OCI-LY7 (cell line): ENCODE results near the gene CALHM2. TPM values are rescaled to one million over a fixed set of nuclear protein-coding genes. Genes with fewer than 3 reads are reported as not detected.

ENCODE experiments used
- BruUV-seq: library from RNA; stranded (reverse); fragments of 400-500 nt; replicated peaks from 2 replicates; lab custom pipeline; 2021; lab: Mats Ljungman, UMichigan
- CTCF ChIA-PET: fragments of 300-600 bp; sonication (Branson Sonifier 250); formaldehyde crosslinking; loops from one replicate; lab custom pipeline; 2022; ENCODE audit warnings: antibody characterized with exemption; ENCODE audit not compliant: unreplicated experiment; lab: Charles Lee
- POLR2A ChIA-PET: fragments of 300-600 bp; sonication (Branson Sonifier 250); formaldehyde crosslinking; loops from one replicate; lab custom pipeline; 2022; ENCODE audit warnings: antibody characterized with exemption; lab: Charles Lee
- DNase-seq: peaks from one replicate; pipeline ENCODE4 v3.0.0-alpha.2; 2015; ENCODE audit warnings: low spot score
- H2AFZ ChIP-seq: fragments of 200-600 bp; sonication (generic), shearing (Covaris generic); 2 replicates; pipeline ENCODE4 v1.6.1; 2014; ENCODE audit warnings: mild to moderate bottlenecking, antibody characterized with exemption, low read length, moderate library complexity
- H3K27ac ChIP-seq: fragments of 200-600 bp; sonication (generic); 2 replicates; pipeline ENCODE4 v1.5.1; 2014; ENCODE audit warnings: mixed run types, low read depth, mild to moderate bottlenecking, moderate library complexity, low read length, inconsistent platforms; ENCODE audit not compliant: poor library complexity, severe bottlenecking
- H3K36me3 ChIP-seq: fragments of 200-600 bp; sonication (generic); 2 replicates; pipeline ENCODE4 v1.6.1; 2014; ENCODE audit warnings: mild to moderate bottlenecking, antibody characterized with exemption, low read length, moderate library complexity, mixed read lengths; ENCODE audit not compliant: insufficient read depth
- H3K4me1 ChIP-seq: fragments of 200-600 bp; sonication (generic); 2 replicates; pipeline ENCODE4 v1.5.1; 2014; ENCODE audit warnings: mild to moderate bottlenecking, low read length; ENCODE audit not compliant: insufficient read depth, poor library complexity, severe bottlenecking
- H3K4me2 ChIP-seq: fragments of 200-600 bp; sonication (generic); 2 replicates; pipeline ENCODE4 v1.6.1; 2014; ENCODE audit warnings: mild to moderate bottlenecking, low read length
- H3K4me3 ChIP-seq: fragments of 200-600 bp; sonication (generic); 2 replicates; pipeline ENCODE4 v1.5.1; 2014; ENCODE audit warnings: mild to moderate bottlenecking, low read depth, low read length; ENCODE audit not compliant: poor library complexity, severe bottlenecking
- H3K79me2 ChIP-seq: fragments of 200-600 bp; sonication (generic); 2 replicates; pipeline ENCODE4 v1.6.1; 2016; ENCODE audit warnings: low read depth, mild to moderate bottlenecking, low read length, moderate library complexity, mixed read lengths; ENCODE audit not compliant: insufficient read depth
- H3K9me2 ChIP-seq: fragments of 200-600 bp; sonication (generic); 2 replicates; pipeline ENCODE4 v1.6.1; 2016; ENCODE audit warnings: mild to moderate bottlenecking, low read length, mixed read lengths; ENCODE audit not compliant: insufficient read depth
- H3K9me3 ChIP-seq: fragments of 200-600 bp; sonication (generic); 2 replicates; pipeline ENCODE4 v1.6.1; 2014; ENCODE audit warnings: mild to moderate bottlenecking, mixed run types, low read length, mixed read lengths
- H4K20me1 ChIP-seq: fragments of 200-600 bp; sonication (generic); 2 replicates; pipeline ENCODE4 v1.6.1; 2014; ENCODE audit warnings: mild to moderate bottlenecking, antibody characterized with exemption, low read length, moderate library complexity, mixed read lengths; ENCODE audit not compliant: insufficient read depth
- EZH2phosphoT487 ChIP-seq: fragments of 200-600 bp; sonication (generic); IDR thresholded peaks from 2 replicates; pipeline ENCODE4 v1.6.1; 2018; ENCODE audit warnings: low read depth, borderline replicate concordance, mild to moderate bottlenecking, mixed run types, antibody characterized with exemption, low read length, moderate library complexity, mixed read lengths
- intact Hi-C: fragments of 100-400 bp; cut with micrococcal nuclease; formaldehyde crosslinking; loops from one replicate; pipeline ENCODE4 v1.10.0; 2022; ENCODE audit not compliant: unreplicated experiment
- total RNA-seq, 2 experiments: library from RNA; depleted of rRNA in 1 of 2; stranded (reverse); fragments of >200 nt in 1 of 2; shearing (Covaris generic) in 1 of 2; gene quantifications; 2 replicates each; pipeline ENCODE4 v1.2.3, GENCODE V29; 2014 to 2022
- TF ChIP-seq, protein P1 (sequence below): fragments of 200-600 bp; sonication (generic); conservative IDR thresholded peaks from 2 replicates; pipeline ENCODE4 v1.5.1; 2014; ENCODE audit warnings: mild to moderate bottlenecking, antibody characterized with exemption, low read length, moderate library complexity, mixed read lengths

Gene CALHM2
- total RNA-seq, 2 experiments from 2014 or later: not detected

DNA sequence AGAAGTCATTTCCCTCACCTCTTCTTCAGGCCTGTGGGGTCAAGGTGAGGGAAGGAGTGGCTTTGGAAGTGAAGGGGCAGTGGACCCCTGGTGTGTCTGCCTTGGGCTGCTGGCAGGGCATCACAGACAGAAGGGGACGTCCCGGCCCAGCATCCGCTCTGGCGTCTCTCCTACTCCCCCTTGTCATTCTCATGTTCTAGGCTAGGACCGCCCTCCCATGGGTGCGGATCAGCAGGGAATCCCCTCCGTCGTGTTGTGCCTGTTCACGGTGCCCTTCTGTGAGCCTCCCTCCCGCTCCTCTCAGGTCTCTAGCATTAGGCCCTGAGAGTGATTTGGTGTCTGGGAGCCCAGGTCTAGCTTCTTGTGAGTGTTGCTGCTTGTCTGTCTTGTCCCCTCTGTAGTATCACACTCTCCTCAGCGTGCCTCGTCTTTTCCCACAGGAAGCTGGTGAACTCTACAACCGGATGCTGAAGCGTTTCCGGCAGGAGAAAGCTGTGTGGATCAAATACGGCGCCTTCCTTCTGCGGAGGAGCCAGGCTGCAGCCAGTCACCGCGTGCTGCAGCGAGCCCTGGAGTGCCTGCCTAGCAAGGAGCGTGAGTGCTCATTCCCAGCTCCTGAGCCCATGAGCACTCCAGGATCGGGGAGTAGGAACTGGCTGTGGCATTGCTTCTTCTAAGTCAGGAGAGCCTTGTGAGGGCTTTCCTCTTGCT lies 8.5 kb downstream of the CALHM2 start:
- peaks cover 96% of the 10 kb centered on the region for H3K36me3 ChIP-seq
- H3K9me2 ChIP-seq: no peaks in the 10 kb centered on the region
- intact Hi-C loops: no loop called here
- H3K9me3 ChIP-seq: no peaks in the 10 kb centered on the region
- ChIA-PET POLR2A (no interaction called here), CTCF (no interaction called here)
- H3K79me2 ChIP-seq: no peaks in the 10 kb centered on the region
- DNase-seq: no peak
- no peaks in the 10 kb centered on the region for H4K20me1 ChIP-seq
- H3K4me3 ChIP-seq: no peak overlapping the region
- H3K27ac ChIP-seq: no peak overlapping the region
- H2AFZ ChIP-seq: no peak overlapping the region
- H3K4me2 ChIP-seq: no peak overlapping the region
- no TSS peak for BruUV-seq
- TF ChIP-seq, protein P1, sequence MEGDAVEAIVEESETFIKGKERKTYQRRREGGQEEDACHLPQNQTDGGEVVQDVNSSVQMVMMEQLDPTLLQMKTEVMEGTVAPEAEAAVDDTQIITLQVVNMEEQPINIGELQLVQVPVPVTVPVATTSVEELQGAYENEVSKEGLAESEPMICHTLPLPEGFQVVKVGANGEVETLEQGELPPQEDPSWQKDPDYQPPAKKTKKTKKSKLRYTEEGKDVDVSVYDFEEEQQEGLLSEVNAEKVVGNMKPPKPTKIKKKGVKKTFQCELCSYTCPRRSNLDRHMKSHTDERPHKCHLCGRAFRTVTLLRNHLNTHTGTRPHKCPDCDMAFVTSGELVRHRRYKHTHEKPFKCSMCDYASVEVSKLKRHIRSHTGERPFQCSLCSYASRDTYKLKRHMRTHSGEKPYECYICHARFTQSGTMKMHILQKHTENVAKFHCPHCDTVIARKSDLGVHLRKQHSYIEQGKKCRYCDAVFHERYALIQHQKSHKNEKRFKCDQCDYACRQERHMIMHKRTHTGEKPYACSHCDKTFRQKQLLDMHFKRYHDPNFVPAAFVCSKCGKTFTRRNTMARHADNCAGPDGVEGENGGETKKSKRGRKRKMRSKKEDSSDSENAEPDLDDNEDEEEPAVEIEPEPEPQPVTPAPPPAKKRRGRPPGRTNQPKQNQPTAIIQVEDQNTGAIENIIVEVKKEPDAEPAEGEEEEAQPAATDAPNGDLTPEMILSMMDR: no peak
- TF ChIP-seq EZH2phosphoT487: no peak
- H3K4me1 ChIP-seq: no peaks in the 10 kb centered on the region

GRCh38 chr10:103442031-103442461 lies 10.1 kb downstream of the CALHM2 start:
- CTCF ChIA-PET: interaction anchor here (0.6 kb wide), 1 partner anchor 150 kb away, joined by 3 read pairs; no protein-coding TSS in a partner anchor
- no peak overlapping the region for H3K27ac ChIP-seq
- no peak for DNase-seq
- no peak overlapping the region for H3K4me3 ChIP-seq
- intact Hi-C loops: no loop called here
- no peaks in the 10 kb centered on the region for H3K9me2 ChIP-seq
- TF ChIP-seq, protein P1: no peak
- TF ChIP-seq EZH2phosphoT487: no peak
- no peaks in the 10 kb centered on the region for H3K79me2 ChIP-seq
- H3K4me2 ChIP-seq: no peak overlapping the region
- H3K9me3 ChIP-seq: no peaks in the 10 kb centered on the region
- POLR2A ChIA-PET: no interaction called here
- H4K20me1 ChIP-seq: no peaks in the 10 kb centered on the region
- no peaks in the 10 kb centered on the region for H3K4me1 ChIP-seq
- no peak overlapping the region for H2AFZ ChIP-seq
- peaks cover 96% of the 10 kb centered on the region for H3K36me3 ChIP-seq
- no TSS peak for BruUV-seq

DNA sequence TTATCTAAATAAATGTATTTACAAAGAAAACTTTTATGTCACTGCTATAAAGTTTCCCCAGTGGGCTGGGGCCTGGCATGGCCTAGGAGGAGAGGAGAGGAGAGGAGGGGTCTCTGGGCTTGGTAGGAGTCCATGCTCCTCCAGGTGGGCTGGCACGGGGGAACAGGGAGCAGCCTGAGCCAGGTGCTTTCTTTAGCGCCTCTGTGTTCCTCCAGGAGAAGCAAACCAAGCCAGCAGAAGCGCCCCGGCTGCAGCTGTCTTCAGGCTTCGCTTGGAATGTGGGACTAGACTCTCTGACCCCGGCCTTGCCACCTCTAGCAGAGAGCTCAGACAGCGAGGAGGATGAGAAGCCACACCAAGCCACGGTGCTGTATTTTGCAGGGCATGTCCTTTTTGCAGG lies 10.6 kb downstream of the CALHM2 start:
- no TSS peak for BruUV-seq
- Histone ChIP-seq H3K9me2 (no peaks in the 10 kb centered on the region), H3K27ac (no peak overlapping the region), H3K4me2 (no peak overlapping the region), H3K36me3 (peaks cover 96% of the 10 kb centered on the region), H3K4me3 (no peak overlapping the region), H2AFZ (no peak overlapping the region), H4K20me1 (no peaks in the 10 kb centered on the region), H3K4me1 (no peaks in the 10 kb centered on the region), H3K79me2 (no peaks in the 10 kb centered on the region), H3K9me3 (no peaks in the 10 kb centered on the region)
- TF ChIP-seq EZH2phosphoT487: no peak
- DNase-seq: no peak
- POLR2A ChIA-PET: no interaction called here
- intact Hi-C loops: no loop called here
- CTCF ChIA-PET: interaction anchor here (0.6 kb wide), 1 partner anchor 150 kb away, joined by 3 read pairs; no protein-coding TSS in a partner anchor
